Right kidney (tissue), 9 donors: ENCODE data around the gene IRF2BP1.

Experiments
- DNase-seq: peaks from one replicate; pipeline ENCODE4 v3.0.0-alpha.2; 2016
- long read RNA-seq, 8 donors: transcript quantifications; one replicate each; lab custom pipeline, GENCODE V29; 2026

IRF2BP1 gene, protein sequence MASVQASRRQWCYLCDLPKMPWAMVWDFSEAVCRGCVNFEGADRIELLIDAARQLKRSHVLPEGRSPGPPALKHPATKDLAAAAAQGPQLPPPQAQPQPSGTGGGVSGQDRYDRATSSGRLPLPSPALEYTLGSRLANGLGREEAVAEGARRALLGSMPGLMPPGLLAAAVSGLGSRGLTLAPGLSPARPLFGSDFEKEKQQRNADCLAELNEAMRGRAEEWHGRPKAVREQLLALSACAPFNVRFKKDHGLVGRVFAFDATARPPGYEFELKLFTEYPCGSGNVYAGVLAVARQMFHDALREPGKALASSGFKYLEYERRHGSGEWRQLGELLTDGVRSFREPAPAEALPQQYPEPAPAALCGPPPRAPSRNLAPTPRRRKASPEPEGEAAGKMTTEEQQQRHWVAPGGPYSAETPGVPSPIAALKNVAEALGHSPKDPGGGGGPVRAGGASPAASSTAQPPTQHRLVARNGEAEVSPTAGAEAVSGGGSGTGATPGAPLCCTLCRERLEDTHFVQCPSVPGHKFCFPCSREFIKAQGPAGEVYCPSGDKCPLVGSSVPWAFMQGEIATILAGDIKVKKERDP
- long read RNA-seq, donor 1, transcript IRF2BP1-201 (1 exons, 2,564 nt) = major isoform, 18 of 18 reads
- long read RNA-seq, donor 1, partial matches to known transcripts = 0 of 18 reads
- long read RNA-seq, donor 1, other reads (novel, unspliced or antisense) = 0 of 18 reads
- long read RNA-seq, donor 2, transcript IRF2BP1-201 (1 exons, 2,564 nt) = major isoform, 16 of 16 reads
- long read RNA-seq, donor 2, partial matches to known transcripts = 0 of 16 reads
- long read RNA-seq, donor 2, other reads (novel, unspliced or antisense) = 0 of 16 reads
- long read RNA-seq, donor 3, transcript IRF2BP1-201 (1 exons, 2,564 nt) = major isoform, 15 of 15 reads
- long read RNA-seq, donor 3, partial matches to known transcripts = 0 of 15 reads
- long read RNA-seq, donor 3, other reads (novel, unspliced or antisense) = 0 of 15 reads
- long read RNA-seq, donor 4, transcript IRF2BP1-201 (1 exons, 2,564 nt) = major isoform, 21 of 21 reads
- long read RNA-seq, donor 4, partial matches to known transcripts = 0 of 21 reads
- long read RNA-seq, donor 4, other reads (novel, unspliced or antisense) = 0 of 21 reads
- long read RNA-seq, donor 5, transcript IRF2BP1-201 (1 exons, 2,564 nt) = major isoform, 24 of 24 reads
- long read RNA-seq, donor 5, partial matches to known transcripts = 0 of 24 reads
- long read RNA-seq, donor 5, other reads (novel, unspliced or antisense) = 0 of 24 reads
- long read RNA-seq, donor 6, transcript IRF2BP1-201 (1 exons, 2,564 nt) = major isoform, 33 of 33 reads
- long read RNA-seq, donor 6, partial matches to known transcripts = 0 of 33 reads
- long read RNA-seq, donor 6, other reads (novel, unspliced or antisense) = 0 of 33 reads
- long read RNA-seq, donor 7, transcript IRF2BP1-201 (1 exons, 2,564 nt) = major isoform, 55 of 55 reads
- long read RNA-seq, donor 7, partial matches to known transcripts = 0 of 55 reads
- long read RNA-seq, donor 7, other reads (novel, unspliced or antisense) = 0 of 55 reads
- long read RNA-seq, donor 8, transcript IRF2BP1-201 (1 exons, 2,564 nt) = major isoform, 20 of 20 reads
- long read RNA-seq, donor 8, partial matches to known transcripts = 0 of 20 reads
- long read RNA-seq, donor 8, other reads (novel, unspliced or antisense) = 0 of 20 reads

- peak; percentile 84 for DNase-seq
These were observed at the start of gene IRF2BP1 for GRCh38 chr19:45885556-45886426. Gene IRF2BP1 (minus strand): TSS chr19:45886141. CDS start chr19:45885774, 367 bp downstream.

- no peak for DNase-seq
These were observed 49.3 kb upstream of the IRF2BP1 start for GRCh38 chr19:45935267-45935666.

GRCh38 chr19:45934551-45935230 is 48.8 kb upstream of the IRF2BP1 start:
- DNase-seq = no peak

GRCh38 chr19:45933759-45934158 is 47.8 kb upstream of the IRF2BP1 start:
- DNase-seq = no peak

GRCh38 chr19:45931055-45931454 is 45.1 kb upstream of the IRF2BP1 start:
- no peak for DNase-seq

DNA sequence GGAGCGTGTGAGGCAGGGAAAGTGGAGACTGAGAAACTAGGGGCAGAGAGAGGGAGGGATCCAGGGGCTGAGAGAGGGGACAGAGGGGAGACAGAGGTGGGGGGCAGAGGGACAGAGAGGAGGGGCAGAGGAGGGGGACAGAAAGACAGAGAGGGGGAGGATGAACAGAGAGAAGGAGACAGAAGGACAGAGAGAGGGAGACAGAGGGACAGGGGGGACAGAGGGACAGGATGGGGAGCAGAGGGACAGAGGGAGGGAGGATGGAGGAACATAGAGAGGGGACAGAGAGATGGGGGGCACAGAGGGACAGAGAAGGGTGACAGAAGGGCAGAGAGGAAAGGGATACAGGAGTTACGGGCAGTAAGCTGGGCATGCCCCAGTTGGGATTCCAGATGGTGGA is 43.3 kb upstream of the IRF2BP1 start:
- no peak for DNase-seq

- DNase-seq = peak; percentile 69
These were observed 41.8 kb upstream of the IRF2BP1 start for GRCh38 chr19:45927565-45928261.

GRCh38 chr19:45924891-45925447 is 39.0 kb upstream of the IRF2BP1 start:
- DNase-seq = no peak

- DNase-seq = no peak
These were observed 36.3 kb upstream of the IRF2BP1 start for GRCh38 chr19:45922281-45922680.

- DNase-seq = no peak
These were observed 34.5 kb upstream of the IRF2BP1 start for GRCh38 chr19:45920458-45920857.

GRCh38 chr19:45919678-45920077 is 33.7 kb upstream of the IRF2BP1 start:
- no peak for DNase-seq

- DNase-seq = no peak
These were observed 32.8 kb upstream of the IRF2BP1 start for GRCh38 chr19:45918721-45919120.

- DNase-seq = no peak
These were observed 31.6 kb upstream of the IRF2BP1 start for GRCh38 chr19:45917421-45918091.

- no peak for DNase-seq
These were observed 28.2 kb upstream of the IRF2BP1 start, which contains the start of gene NANOS2 for GRCh38 chr19:45913874-45914830. Gene NANOS2 (minus strand): TSS chr19:45914778. CDS start chr19:45914693, 85 bp downstream.

- no peak for DNase-seq
These were observed 25.4 kb upstream of the IRF2BP1 start for GRCh38 chr19:45911291-45911690.

DNA sequence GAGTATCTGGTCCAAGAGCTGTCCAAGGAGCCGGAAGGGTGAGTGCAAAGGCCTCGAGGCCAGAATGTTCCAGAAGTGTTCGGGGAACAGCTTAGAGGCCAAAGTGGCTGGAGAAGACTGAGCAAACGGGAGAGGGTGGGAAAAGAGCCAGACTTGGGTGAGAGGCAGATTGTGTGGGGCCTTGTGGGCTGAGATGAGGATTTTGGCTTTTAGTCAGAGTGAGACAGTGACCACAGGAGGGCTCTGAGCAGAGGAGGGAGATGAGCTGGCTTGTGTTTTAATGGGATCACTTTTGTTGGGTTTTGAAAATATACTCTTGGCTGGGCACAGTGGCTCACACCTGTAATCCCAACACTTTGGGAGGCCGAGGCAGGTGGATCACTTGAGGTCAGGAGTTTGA is 23.0 kb upstream of the IRF2BP1 start:
- no peak for DNase-seq

GRCh38 chr19:45906221-45906620 is 20.3 kb upstream of the IRF2BP1 start:
- DNase-seq = no peak
